Prostate gland (tissue), 2 donors: ENCODE results near the gene RIC8B. TPM values are rescaled to one million over a fixed set of nuclear protein-coding genes. Genes with fewer than 3 reads are reported as not detected.

Source experiments
- DNase-seq: peaks from one replicate; pipeline ENCODE4 v3.0.0-alpha.2; 2019; ENCODE audit warnings: low spot score
- H3K27ac ChIP-seq, 2 donors: fragments of 200-600 bp; sonication (generic); 2 replicates each; pipeline ENCODE4 v1.5.1; 2017 to 2019
- H3K27me3 ChIP-seq: fragments of 200-600 bp; sonication (generic); replicated peaks from 2 replicates; pipeline ENCODE4 v1.5.1; 2019; ENCODE audit not compliant: insufficient read depth
- H3K36me3 ChIP-seq, 2 donors: fragments of 200-600 bp; sonication (generic); 1 replicate in 1 of 2; 2 replicates in 1 of 2; pipeline versions ENCODE4 v1.5.1 to v1.8.1; 2017 to 2019
- H3K4me1 ChIP-seq: fragments of 200-600 bp; sonication (generic); replicated peaks from 2 replicates; pipeline ENCODE4 v1.5.1; 2019
- H3K4me3 ChIP-seq, 2 donors: fragments of 200-600 bp; sonication (generic); 2 replicates each; pipeline ENCODE4 v1.5.1; 2017 to 2019
- H3K9me3 ChIP-seq: fragments of 200-600 bp; sonication (generic); 2 replicates; pipeline ENCODE4 v1.5.1; 2017
- CTCF ChIP-seq, 4 experiments: fragments of 200-600 bp in 2 of 4; fragments of 450-650 bp in 2 of 4; sonication (generic) in 2 of 4; IDR thresholded peaks; 1 replicate in 3 of 4; 2 replicates in 1 of 4; pipeline ENCODE4 v1.5.1; 2016 to 2019; ENCODE audit warnings: antibody characterized with exemption in 4 of 4, mild to moderate bottlenecking in 2 of 4, moderate library complexity in 2 of 4
- POLR2A ChIP-seq: fragments of 450-650 bp; IDR thresholded peaks from one replicate; pipeline ENCODE4 v1.6.1; 2016; ENCODE audit warnings: antibody characterized with exemption, mild to moderate bottlenecking
- POLR2AphosphoS5 ChIP-seq: sonication (generic); formaldehyde crosslinking; IDR thresholded peaks from one replicate; pipeline ENCODE4 v1.6.1; 2017; ENCODE audit warnings: antibody characterized with exemption
- WGBS: methylation state at CpG from one replicate; pipeline ENCODE4 v1.1.5; 2018; 5-methylcytosine and 5-hydroxymethylcytosine counted together
- intact Hi-C: fragments of 100-400 bp; cut with DNase I; formaldehyde crosslinking; loops from one replicate; pipeline ENCODE4 v1.14.2; 2022
- total RNA-seq, 2 donors: library from RNA; depleted of rRNA; stranded (reverse); fragments of >200 nt; gene quantifications; one replicate each; pipeline ENCODE4 v1.1.0, GENCODE V29; 2016

Gene RIC8B
- total RNA-seq, 2 donors from 2014 or later: 9.2 to 12.4 TPM

GRCh38 chr12:106893451-106893850 is 119.0 kb downstream of the RIC8B start:
- Histone ChIP-seq H3K27me3 (no peaks in the 10 kb centered on the region), H3K27ac (no peak overlapping the region), H3K36me3 (no peaks in the 10 kb centered on the region), H3K9me3 (no peaks in the 10 kb centered on the region), H3K4me3 (no peak overlapping the region), H3K4me1 (no peaks in the 10 kb centered on the region)
- intact Hi-C loops: no loop called here
- 95% methylated on average over 8 of the region's 8 CpGs for WGBS
- DNase-seq: no peak
- TF ChIP-seq CTCF (IDR thresholded peaks at IDR 0.05) (no peak), POLR2A (no peak), POLR2AphosphoS5 (no peak)

DNA sequence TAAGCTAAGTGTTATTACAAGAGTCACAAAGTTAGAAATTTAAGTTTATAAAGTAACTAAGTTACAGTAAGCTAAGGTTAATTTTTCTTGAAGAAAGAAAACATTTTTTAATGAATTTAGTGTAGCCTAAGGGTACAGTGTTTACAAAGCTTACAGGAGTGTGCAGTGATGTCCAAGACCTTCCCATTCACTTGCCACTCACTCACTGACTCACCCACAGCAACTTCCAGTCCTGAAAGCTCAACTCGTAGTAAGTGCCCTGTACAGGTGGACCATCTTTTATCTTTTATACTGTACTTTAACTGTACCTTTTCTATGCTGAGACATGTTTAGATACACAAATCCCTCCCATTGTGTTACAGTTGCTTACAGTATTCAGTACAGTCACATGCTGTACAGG is 120.3 kb downstream of the RIC8B start:
- no peak overlapping the region for H3K4me3 ChIP-seq
- no peak for DNase-seq
- H3K4me1 ChIP-seq: no peaks in the 10 kb centered on the region
- TF ChIP-seq POLR2AphosphoS5 (no peak), CTCF (IDR thresholded peaks at IDR 0.05) (no peak), POLR2A (no peak)
- H3K36me3 ChIP-seq: no peaks in the 10 kb centered on the region
- intact Hi-C loops: no loop called here
- H3K9me3 ChIP-seq: no peaks in the 10 kb centered on the region
- WGBS: 54% methylated on average over 1 of the region's 1 CpG
- H3K27ac ChIP-seq: no peak overlapping the region
- no peaks in the 10 kb centered on the region for H3K27me3 ChIP-seq

GRCh38 chr12:106896603-106897002 is 122.1 kb downstream of the RIC8B start:
- no peak overlapping the region for H3K4me3 ChIP-seq
- H3K27ac ChIP-seq: no peak overlapping the region
- H3K4me1 ChIP-seq: no peaks in the 10 kb centered on the region
- no peaks in the 10 kb centered on the region for H3K9me3 ChIP-seq
- DNase-seq: no peak
- no peaks in the 10 kb centered on the region for H3K27me3 ChIP-seq
- intact Hi-C loops: no loop called here
- no peaks in the 10 kb centered on the region for H3K36me3 ChIP-seq
- TF ChIP-seq CTCF (IDR thresholded peaks at IDR 0.05) (no peak), POLR2AphosphoS5 (no peak), POLR2A (no peak)

DNA sequence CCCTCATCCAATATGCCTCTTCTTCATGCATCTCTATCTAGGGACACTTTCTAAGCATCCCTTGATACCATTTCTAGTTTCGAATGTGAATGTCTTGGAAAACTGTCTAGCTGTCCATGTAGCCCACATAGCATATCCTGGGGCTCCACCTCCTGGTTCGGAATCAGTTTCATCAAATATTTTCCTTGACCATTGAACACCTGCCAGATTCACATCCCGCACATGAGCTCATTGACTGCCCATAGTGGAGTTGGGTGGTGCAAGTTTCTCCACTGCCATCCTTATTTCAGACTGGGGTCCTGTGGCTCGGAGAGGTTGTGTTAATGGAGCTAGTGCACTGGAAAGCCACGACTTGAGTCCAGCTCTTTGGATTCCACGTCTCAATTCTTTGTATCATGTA is 122.6 kb downstream of the RIC8B start:
- no peak for DNase-seq
- no peak for TF ChIP-seq POLR2AphosphoS5
- no peak for TF ChIP-seq POLR2A
- TF ChIP-seq CTCF (IDR thresholded peaks at IDR 0.05): no peak
- no peaks in the 10 kb centered on the region for H3K36me3 ChIP-seq
- H3K27ac ChIP-seq: no peak overlapping the region
- intact Hi-C loops: no loop called here
- no peak overlapping the region for H3K4me3 ChIP-seq
- H3K27me3 ChIP-seq: no peaks in the 10 kb centered on the region
- 86% methylated on average over 6 of the region's 6 CpGs for WGBS
- H3K9me3 ChIP-seq: no peaks in the 10 kb centered on the region
- no peaks in the 10 kb centered on the region for H3K4me1 ChIP-seq

- Histone ChIP-seq H3K4me3 (no peak overlapping the region), H3K9me3 (no peaks in the 10 kb centered on the region), H3K27me3 (no peaks in the 10 kb centered on the region), H3K36me3 (no peaks in the 10 kb centered on the region), H3K27ac (no peak overlapping the region), H3K4me1 (no peaks in the 10 kb centered on the region)
- intact Hi-C loops: no loop called here
- WGBS: 60% methylated on average over 13 of the region's 13 CpGs
- no peak for TF ChIP-seq POLR2A
- no peak for TF ChIP-seq POLR2AphosphoS5
- no peak for TF ChIP-seq CTCF (IDR thresholded peaks at IDR 0.05)
- DNase-seq: no peak
Measured at GRCh38 chr12:106897981-106898901, 123.8 kb downstream of the RIC8B start.
